Kidney capillary endothelial cell (primary cell): ENCODE data around the gene CRYBA2.

ENCODE experiments used
- DNase-seq: peaks from one replicate; pipeline ENCODE4 v3.0.0-alpha.2; 2018; ENCODE audit warnings: low spot score

Gene CRYBA2

DNA sequence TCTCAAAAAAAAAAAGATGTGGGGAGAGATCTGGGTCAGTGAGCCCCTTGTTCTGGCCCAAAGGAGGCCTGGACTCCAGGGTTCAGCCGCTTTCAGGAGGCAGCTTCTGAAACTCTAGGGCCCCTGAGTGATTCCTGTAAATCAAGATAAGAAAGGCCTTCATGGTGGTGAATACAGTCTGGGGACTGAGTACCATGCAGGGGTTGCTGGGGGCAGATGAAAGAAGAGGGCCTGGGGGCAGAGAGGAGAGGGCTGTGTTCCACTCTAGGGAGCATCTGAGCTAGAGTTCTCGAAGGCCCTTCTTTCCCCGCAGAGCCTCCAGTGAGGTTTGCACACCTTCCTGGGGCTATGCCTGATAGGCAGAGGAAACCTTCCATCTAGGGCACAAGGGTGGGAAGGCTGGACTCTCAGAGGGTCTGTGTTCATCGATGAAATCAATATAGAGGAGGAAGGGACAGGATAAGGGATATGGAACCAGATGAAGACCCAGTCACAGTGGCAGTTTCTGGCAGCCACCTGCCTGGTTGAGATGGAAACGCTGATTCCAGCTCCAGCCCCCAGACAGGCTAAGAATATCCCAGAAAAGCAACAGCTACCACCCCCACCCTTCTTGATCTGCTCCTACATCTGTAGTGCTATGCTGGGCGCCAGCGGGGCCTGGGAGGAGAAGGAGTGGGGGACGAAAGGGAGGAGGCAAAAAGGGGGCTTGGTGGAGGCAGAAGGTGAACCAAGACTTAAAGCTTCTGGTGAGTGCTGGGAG, 38.5 kb downstream of the CRYBA2 start:
- no peak for DNase-seq

DNA sequence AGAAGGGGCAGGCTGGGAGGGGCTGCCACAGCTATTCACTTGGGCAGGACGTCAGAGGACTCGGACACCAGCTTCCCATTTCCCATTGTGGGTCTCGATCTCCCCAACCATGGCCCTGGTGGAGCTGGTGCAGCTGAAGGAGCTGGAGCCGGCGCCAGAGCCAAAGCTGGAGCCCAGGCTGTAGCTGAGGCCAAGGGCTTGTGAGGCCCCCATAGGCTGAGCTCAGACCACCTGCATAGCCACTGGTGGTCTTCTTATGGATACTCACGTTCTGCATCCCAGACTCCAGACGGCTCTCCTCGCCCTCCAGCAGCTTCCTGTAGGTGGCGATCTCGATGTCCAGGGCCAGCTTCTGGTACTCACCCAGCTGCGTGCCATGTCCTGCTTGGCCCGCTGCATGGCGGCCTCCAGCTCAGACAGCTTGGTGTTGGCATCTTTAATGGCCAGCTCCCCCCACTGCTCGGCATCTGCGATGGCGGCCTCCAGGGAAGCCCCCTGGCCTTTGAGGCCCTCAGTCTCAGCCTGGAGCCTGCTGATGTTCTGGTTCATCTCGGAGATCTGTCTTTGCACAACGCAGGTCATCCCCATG, 39.8 kb downstream of the CRYBA2 start:
- DNase-seq, result no peak

GRCh38 chr2:218952160-218952559, 41.1 kb downstream of the CRYBA2 start:
- no peak for DNase-seq

DNA sequence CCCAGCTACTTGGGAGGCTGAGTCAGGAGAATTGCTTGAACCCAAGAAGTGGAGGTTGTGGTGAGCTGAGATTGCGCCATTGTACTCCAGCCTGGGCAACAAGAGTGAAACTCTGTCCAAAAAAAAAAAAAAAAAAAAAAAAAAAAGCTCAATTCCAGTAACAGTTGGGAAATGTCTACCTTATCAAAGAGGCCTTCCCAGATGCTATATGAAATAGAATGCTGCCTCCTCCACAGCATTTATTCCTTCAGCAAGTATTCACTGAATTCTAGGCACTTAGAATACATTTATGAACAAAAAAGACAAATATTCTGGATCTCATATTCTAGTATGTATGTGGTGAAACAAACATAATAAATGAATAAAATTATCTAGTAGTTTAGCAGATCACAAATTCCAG, 46.6 kb downstream of the CRYBA2 start:
- DNase-seq, result no peak

DNA sequence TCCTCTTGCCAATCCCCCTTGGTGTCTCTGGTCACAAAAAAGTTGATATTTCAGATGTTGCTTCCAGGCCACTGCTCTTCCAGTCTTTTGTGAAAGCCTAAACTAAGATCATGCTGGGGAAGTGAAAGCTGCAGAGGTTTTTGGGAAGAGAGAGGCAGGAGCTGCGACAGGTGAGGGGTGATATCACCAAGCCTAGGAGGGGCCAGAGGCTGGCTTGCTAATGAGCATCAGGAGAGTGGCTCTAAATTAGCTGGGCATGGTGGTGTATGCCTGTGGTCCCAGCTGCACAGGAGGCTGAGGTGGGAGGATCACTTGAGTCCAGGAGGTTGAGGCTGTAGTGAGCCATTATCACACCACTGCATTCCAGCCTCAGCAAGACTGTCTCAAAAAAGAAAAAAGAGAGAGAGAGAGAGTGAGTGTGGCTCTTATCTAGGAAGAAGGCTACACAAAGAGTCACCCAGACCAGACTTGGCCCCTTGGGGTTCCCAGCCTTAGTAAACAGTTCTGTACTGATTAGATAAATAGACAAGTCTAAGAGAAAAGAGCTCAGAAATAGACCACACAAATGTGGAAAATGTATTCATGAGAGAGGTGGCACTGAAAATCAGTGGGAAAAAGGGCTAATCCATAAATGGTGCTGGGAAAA, 48.3 kb downstream of the CRYBA2 start:
- no peak for DNase-seq
